H9 (cell line): ENCODE data around the gene ASB16. TPM values are rescaled to one million over a fixed set of nuclear protein-coding genes. Genes with fewer than 3 reads are reported as not detected.

Source experiments
- DNase-seq: peaks from one replicate; pipeline ENCODE4 v3.0.0-alpha.2; 2017
- H2AFZ ChIP-seq: one replicate; pipeline ENCODE4 v1.6.1; 2013; ENCODE audit warnings: mild to moderate bottlenecking, low read length, control low read depth, moderate library complexity
- H2AK5ac ChIP-seq: 2 replicates; pipeline ENCODE4 v1.6.1; 2013; ENCODE audit warnings: low read length, control low read depth, mixed read lengths; ENCODE audit not compliant: insufficient read length
- H2BK120ac ChIP-seq: one replicate; pipeline ENCODE4 v1.6.1; 2013; ENCODE audit warnings: low read depth, mild to moderate bottlenecking, low read length, control low read depth, inconsistent platforms; ENCODE audit not compliant: poor library complexity, severe bottlenecking
- H2BK12ac ChIP-seq: 2 replicates; pipeline ENCODE4 v1.6.1; 2013; ENCODE audit warnings: low read length, control low read depth, mixed read lengths, low read depth; ENCODE audit not compliant: insufficient read length
- H2BK15ac ChIP-seq: 2 replicates; pipeline ENCODE4 v1.6.1; 2013; ENCODE audit warnings: low read depth, low read length, control low read depth
- H2BK20ac ChIP-seq: one replicate; pipeline ENCODE4 v1.6.1; 2013; ENCODE audit warnings: low read depth, mild to moderate bottlenecking, low read length, control low read depth, inconsistent platforms; ENCODE audit not compliant: poor library complexity, severe bottlenecking
- H2BK5ac ChIP-seq: 2 replicates; pipeline ENCODE4 v1.6.1; 2013; ENCODE audit warnings: low read length, control low read depth, mixed read lengths; ENCODE audit not compliant: insufficient read length
- H3K14ac ChIP-seq: 2 replicates; pipeline ENCODE4 v1.6.1; 2013; ENCODE audit warnings: low read length, control low read depth; ENCODE audit not compliant: insufficient read depth
- H3K18ac ChIP-seq: 2 replicates; pipeline ENCODE4 v1.6.1; 2013; ENCODE audit warnings: low read depth, mild to moderate bottlenecking, mixed read lengths, low read length, control low read depth; ENCODE audit not compliant: insufficient read length
- H3K23ac ChIP-seq: 2 replicates; pipeline ENCODE4 v1.6.1; 2013; ENCODE audit warnings: low read length, control low read depth, mixed read lengths, low read depth; ENCODE audit not compliant: insufficient read length
- H3K23me2 ChIP-seq: 2 replicates; pipeline ENCODE4 v1.6.1; 2013; ENCODE audit warnings: low read depth, mild to moderate bottlenecking, mixed read lengths, low read length, control low read depth; ENCODE audit not compliant: insufficient read length, poor library complexity, severe bottlenecking
- H3K27ac ChIP-seq: 2 replicates; pipeline ENCODE4 v1.5.1; 2013; ENCODE audit warnings: low read length, control low read depth, mixed read lengths, low read depth; ENCODE audit not compliant: insufficient read length
- H3K27me3 ChIP-seq: 2 replicates; pipeline ENCODE4 v1.6.1; 2013; ENCODE audit warnings: low read length, control low read depth, inconsistent platforms; ENCODE audit not compliant: insufficient read depth
- H3K4ac ChIP-seq: 2 replicates; pipeline ENCODE4 v1.6.1; 2013; ENCODE audit warnings: low read depth, mild to moderate bottlenecking, control low read depth, inconsistent platforms, low read length, moderate library complexity
- H3K4me1 ChIP-seq: 2 replicates; pipeline ENCODE4 v1.6.1; 2013; ENCODE audit warnings: low read length, control low read depth, inconsistent platforms; ENCODE audit not compliant: insufficient read depth
- H3K4me2 ChIP-seq: 2 replicates; pipeline ENCODE4 v1.6.1; 2013; ENCODE audit warnings: low read length, control low read depth, mixed read lengths; ENCODE audit not compliant: insufficient read length, insufficient read depth
- H3K56ac ChIP-seq: 2 replicates; pipeline ENCODE4 v1.6.1; 2013; ENCODE audit warnings: low read depth, mild to moderate bottlenecking, mixed read lengths, low read length, control low read depth; ENCODE audit not compliant: insufficient read length
- H3K79me1 ChIP-seq: 2 replicates; pipeline ENCODE4 v1.6.1; 2013; ENCODE audit warnings: low read depth, mild to moderate bottlenecking, moderate library complexity, low read length, control low read depth, inconsistent platforms; ENCODE audit not compliant: insufficient read depth, poor library complexity, severe bottlenecking
- H3K79me2 ChIP-seq: 2 replicates; pipeline ENCODE4 v1.6.1; 2013; ENCODE audit warnings: low read length, control low read depth, inconsistent platforms; ENCODE audit not compliant: insufficient read depth
- H3K9ac ChIP-seq: 2 replicates; pipeline ENCODE4 v1.6.1; 2013; ENCODE audit warnings: low read length, control low read depth, mixed read lengths; ENCODE audit not compliant: insufficient read length; ENCODE audit errors: extremely low read depth
- H3K9me3 ChIP-seq: one replicate; pipeline ENCODE4 v1.6.1; 2013; ENCODE audit warnings: low read depth, low read length, inconsistent platforms; ENCODE audit not compliant: control insufficient read depth
- H3T11ph ChIP-seq: one replicate; pipeline ENCODE4 v1.6.1; 2013; ENCODE audit warnings: mild to moderate bottlenecking, low read length, control low read depth, inconsistent platforms
- H4K20me1 ChIP-seq: one replicate; pipeline ENCODE4 v1.6.1; 2013; ENCODE audit not compliant: control insufficient read depth, insufficient read length, insufficient read depth
- H4K5ac ChIP-seq: 2 replicates; pipeline ENCODE4 v1.6.1; 2013; ENCODE audit warnings: low read depth, mild to moderate bottlenecking, mixed read lengths, low read length, control low read depth; ENCODE audit not compliant: insufficient read length
- H4K8ac ChIP-seq: replicated peaks from 2 replicates; pipeline ENCODE4 v1.6.1; 2013; ENCODE audit warnings: low read length, control low read depth, mixed read lengths, low read depth; ENCODE audit not compliant: insufficient read length
- H4K91ac ChIP-seq: 2 replicates; pipeline ENCODE4 v1.6.1; 2013; ENCODE audit warnings: low read depth, mild to moderate bottlenecking, moderate library complexity, mixed read lengths, low read length, control low read depth; ENCODE audit not compliant: insufficient read length
- H3K27ac Mint-ChIP-seq, 3 experiments: 2 replicates in 2 of 3; 3 replicates in 1 of 3; pipeline ENCODE4 v1.8.0; 2020 to 2021; ENCODE audit warnings: mixed read lengths in 3 of 3, mild to moderate bottlenecking in 1 of 3, moderate library complexity in 1 of 3
- H3K27me3 Mint-ChIP-seq: 2 replicates; pipeline ENCODE4 v1.8.0; 2021; ENCODE audit warnings: low read depth, mild to moderate bottlenecking, moderate library complexity, mixed read lengths
- H3K36me3 Mint-ChIP-seq, 3 experiments: 2 replicates in 2 of 3; 3 replicates in 1 of 3; pipeline ENCODE4 v1.8.0; 2020 to 2021; ENCODE audit warnings: low read depth in 3 of 3, mixed read lengths in 3 of 3; ENCODE audit not compliant: insufficient read depth in 1 of 3
- H3K4me1 Mint-ChIP-seq, 2 experiments: 2 replicates each; pipeline ENCODE4 v1.8.0; 2020; ENCODE audit warnings: mixed read lengths in 2 of 2
- H3K4me3 Mint-ChIP-seq, 2 experiments: 2 replicates in 1 of 2; 3 replicates in 1 of 2; pipeline ENCODE4 v1.8.0; 2020 to 2021; ENCODE audit warnings: mild to moderate bottlenecking in 2 of 2, mixed read lengths in 2 of 2, moderate library complexity in 1 of 2
- H3K9me3 Mint-ChIP-seq, 2 experiments: 2 replicates in 1 of 2; 3 replicates in 1 of 2; pipeline ENCODE4 v1.8.0; 2020; ENCODE audit warnings: mild to moderate bottlenecking in 2 of 2, mixed read lengths in 2 of 2, moderate library complexity in 1 of 2
- CTCF ChIP-seq: fragments of 200-600 bp; sonication (generic); conservative IDR thresholded peaks from 3 replicates; pipeline ENCODE4 v1.8.0; 2021; ENCODE audit warnings: antibody characterized with exemption, mild to moderate bottlenecking
- WGBS: extraction: QIAGEN DNeasy Blood & Tissue Kit; methylation state at CpG from one replicate; pipeline ENCODE4 v1.1.7; 2013; ENCODE audit warnings: missing lambda C conversion rate, low lambda C conversion rate, mixed read lengths; ENCODE audit not compliant: insufficient read length; ENCODE audit errors: extremely low coverage; 5-methylcytosine and 5-hydroxymethylcytosine counted together
- total RNA-seq: library from RNA; stranded (reverse); gene quantifications from 2 replicates; pipeline ENCODE4 v1.2.1, GENCODE V29; 2021

The ASB16 gene
- total RNA-seq, 1 experiment from 2014 or later = 0.90 TPM

GRCh38 chr17:44167181-44167861 is 3.2 kb upstream of the ASB16 start:
- no peak for TF ChIP-seq CTCF
- Histone ChIP-seq H4K8ac (no peak overlapping the region), H3K4ac (no peak overlapping the region), H2BK120ac (no peak overlapping the region), H2AK5ac (no peak overlapping the region), H4K20me1 (peaks cover 3% of the 10 kb centered on the region), H3K9ac (no peak overlapping the region), H2AFZ (no peak overlapping the region), H2BK12ac (no peak overlapping the region), H2BK20ac (no peak overlapping the region), H3K4me2 (no peak overlapping the region), H3K56ac (no peak overlapping the region), H3K4me1 (no peaks in the 10 kb centered on the region; the same call in 1 of the 2 replicates), H3K9me3 (no peaks in the 10 kb centered on the region), H3K79me2 (no peaks in the 10 kb centered on the region), H3K27ac (no peak overlapping the region), H3K79me1 (no peaks in the 10 kb centered on the region), H3T11ph (no peak overlapping the region), H3K27me3 (no peaks in the 10 kb centered on the region), H4K5ac (peak overlapping the region; percentile 22), H3K23ac (no peak overlapping the region), H3K14ac (no peak overlapping the region; the same call in 1 of the 2 replicates), H3K18ac (no peak overlapping the region), H4K91ac (no peak overlapping the region), H3K23me2 (no peaks in the 10 kb centered on the region), H2BK5ac (no peak overlapping the region), H2BK15ac (no peak overlapping the region)
- Mint-ChIP-seq H3K36me3 (peaks cover 0 to 9% (median 6%) of the 10 kb centered on the region in 3 experiments; a peak in 4 of 7 replicates), H3K27me3 (peaks cover 2% of the 10 kb centered on the region; the same call in 1 of the 2 replicates), H3K9me3 (no peaks in the 10 kb centered on the region), H3K4me3 (no peak overlapping the region), H3K27ac (peak overlapping the region in 1 of 3 experiments; percentile 42; a peak in 2 of 7 replicates), H3K4me1 (peaks cover 17 to 31% of the 10 kb centered on the region in 2 experiments)
- DNase-seq = no peak
- no CpG with 5 or more reads among the region's 7 CpGs for WGBS
